GM18508 (cell line): ENCODE results near the gene OLFML2A.

ENCODE experiments used
- ATAC-seq: cut with Tn5 transposase; IDR thresholded peaks from one replicate; pipeline ENCODE4 v1.9.1; 2021; ENCODE audit warnings: moderate number of reproducible peaks; ENCODE audit not compliant: insufficient read depth, unreplicated experiment

Gene OLFML2A

DNA sequence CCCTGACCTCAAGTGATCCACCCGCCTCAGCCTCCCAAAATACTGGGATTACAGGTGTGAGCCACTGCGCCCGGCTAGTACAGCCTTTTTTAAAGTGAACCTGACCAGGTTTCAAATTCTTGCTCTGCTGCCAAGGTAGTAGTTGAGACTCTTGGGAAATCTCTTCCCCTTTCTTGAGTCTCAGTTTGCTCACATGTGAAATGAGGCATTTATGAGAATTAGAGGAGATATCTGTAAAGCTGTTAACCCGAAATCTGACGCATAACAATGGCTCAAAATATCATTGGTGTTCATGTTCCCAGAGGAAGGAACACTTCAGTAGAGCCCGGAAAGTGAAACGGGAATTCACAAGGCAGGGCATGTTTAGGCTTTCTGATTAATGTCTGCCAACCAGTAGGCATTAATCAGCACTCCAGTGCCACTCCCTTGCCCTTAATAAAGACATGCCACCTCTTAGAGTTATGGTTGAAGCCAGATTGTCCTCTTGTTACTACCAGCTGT, 86.5 kb downstream of the OLFML2A start:
- no peak for ATAC-seq
